NCI-H446 (cell line): ENCODE results near the gene KIRREL1.

Source experiments
- DNase-seq, 2 experiments: peaks; one replicate each; lab custom pipeline; 2025; lab: John Stamatoyannopoulos, UW

Gene KIRREL1

GRCh38 chr1:158007667-158008386 lies 14.4 kb downstream of the KIRREL1 start:
- DNase-seq = no peak

- DNase-seq = no peak
Observed at GRCh38 chr1:158008630-158009029, 15.2 kb downstream of the KIRREL1 start.

DNA sequence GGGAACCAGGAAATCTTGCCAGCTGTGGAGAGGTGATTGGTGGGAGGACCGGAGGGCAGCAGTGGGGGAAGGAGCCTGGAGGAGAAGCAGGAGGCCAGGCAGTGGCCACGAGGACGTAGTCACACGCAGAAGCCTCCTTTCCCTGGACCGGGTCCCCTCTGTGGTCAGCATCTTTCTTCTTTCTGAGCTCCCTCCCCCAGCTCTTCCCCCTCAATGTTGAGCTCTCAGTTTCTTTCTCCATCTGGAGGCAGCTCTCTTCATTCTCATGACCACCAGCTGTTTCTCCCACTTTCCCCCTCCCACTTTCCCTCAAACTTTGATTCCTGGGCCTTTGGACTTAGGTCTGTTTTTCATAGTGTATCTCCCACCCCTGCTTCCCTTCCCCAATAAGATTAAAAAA lies 18.3 kb downstream of the KIRREL1 start:
- no peak for DNase-seq

GRCh38 chr1:158013840-158014730 lies 20.6 kb downstream of the KIRREL1 start:
- no peak for DNase-seq

DNA sequence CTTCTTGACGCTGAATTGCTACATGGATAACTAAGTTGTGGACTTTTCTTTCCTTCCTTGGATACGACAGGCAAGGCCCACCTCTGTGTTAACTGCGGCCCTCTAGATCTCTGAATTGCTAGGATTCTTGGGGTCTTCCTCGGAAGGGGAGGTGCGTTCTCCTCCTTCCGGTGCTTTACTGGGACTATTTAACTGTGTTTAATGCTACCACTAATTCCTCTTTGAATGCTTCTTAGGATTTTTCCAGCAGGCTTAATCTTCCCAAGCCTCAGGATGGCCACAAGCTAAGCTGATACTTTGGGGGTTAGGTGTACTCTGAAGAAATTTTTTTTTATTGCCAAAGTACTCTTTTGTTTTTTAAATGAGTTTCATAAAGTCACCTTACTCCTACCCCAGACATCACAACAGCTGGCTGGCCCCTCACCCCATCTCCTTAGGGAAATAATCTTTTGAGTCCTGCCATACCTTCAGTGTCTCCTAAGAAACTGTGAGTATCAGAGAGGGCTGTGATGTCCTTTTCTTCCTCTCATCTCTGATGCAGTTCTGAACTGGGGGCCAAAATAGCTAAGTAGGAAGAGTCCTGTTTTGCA lies 21.4 kb downstream of the KIRREL1 start:
- no peak for DNase-seq

DNA sequence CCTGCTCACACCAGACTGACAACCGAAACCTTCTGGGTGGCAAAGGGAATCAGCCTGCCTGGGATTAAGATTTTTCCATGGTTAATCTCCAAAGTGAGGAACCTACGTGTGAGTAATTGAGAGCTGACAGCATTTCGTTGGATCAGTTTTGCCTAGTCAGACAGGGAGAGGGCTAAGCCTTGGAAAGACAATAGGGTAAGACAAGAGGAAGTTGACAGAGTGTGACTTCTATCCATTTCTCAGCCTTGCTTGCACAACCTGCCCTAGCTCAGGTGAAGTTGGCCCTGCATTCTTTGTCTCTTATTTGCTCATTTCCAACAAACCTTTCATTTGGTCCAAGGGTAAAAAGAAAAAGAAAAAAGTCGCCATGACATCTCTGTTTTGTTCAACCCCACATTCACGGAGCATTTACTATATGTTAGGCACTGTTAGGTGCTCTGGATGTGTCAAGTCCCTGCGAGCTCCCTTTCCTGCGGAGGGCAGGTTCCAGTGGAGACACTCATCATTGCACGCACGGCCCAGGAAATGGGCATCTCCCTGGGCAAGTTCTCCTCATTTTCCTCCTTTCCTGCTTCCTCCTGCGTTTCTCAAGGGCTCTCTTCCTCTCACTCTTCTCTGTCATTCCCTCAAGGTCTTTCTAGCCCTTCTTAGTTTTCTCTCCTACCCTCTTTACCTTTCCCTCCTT lies 23.3 kb downstream of the KIRREL1 start:
- DNase-seq = no peak

GRCh38 chr1:158017800-158018595 lies 24.6 kb downstream of the KIRREL1 start:
- no peak for DNase-seq

- peak in 1 of 2 experiments; percentile 26 for DNase-seq
Observed at GRCh38 chr1:158019171-158019868, 25.9 kb downstream of the KIRREL1 start.

DNA sequence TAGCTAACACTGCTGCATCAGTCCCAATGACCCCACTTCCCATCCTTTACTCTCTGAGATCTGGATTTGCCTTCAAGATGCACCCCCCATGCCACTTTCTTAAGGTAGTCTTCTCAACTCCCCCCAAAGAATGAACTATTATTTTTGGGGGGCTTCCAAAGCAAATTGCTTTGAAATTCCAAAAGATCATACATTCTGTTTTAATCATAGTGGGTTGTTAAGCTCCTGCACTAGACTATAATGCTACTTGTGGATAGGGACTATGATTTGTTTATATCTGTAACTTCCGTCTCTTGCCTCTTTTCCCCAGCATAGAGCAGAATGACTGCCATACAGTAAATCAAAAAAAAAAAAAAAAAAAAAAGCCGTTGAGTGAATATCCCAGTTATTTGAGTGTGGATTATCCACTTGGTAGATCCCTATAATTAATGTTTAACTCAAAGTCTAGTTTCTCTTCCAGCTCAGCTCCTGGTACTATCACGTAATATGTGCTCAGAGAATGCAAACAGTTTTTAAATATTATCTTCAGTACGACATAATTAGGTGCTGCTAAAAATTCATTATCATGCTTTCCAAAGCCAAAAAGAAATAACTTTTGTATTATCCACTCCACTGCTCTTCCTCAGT lies 26.9 kb downstream of the KIRREL1 start:
- no peak for DNase-seq

DNA sequence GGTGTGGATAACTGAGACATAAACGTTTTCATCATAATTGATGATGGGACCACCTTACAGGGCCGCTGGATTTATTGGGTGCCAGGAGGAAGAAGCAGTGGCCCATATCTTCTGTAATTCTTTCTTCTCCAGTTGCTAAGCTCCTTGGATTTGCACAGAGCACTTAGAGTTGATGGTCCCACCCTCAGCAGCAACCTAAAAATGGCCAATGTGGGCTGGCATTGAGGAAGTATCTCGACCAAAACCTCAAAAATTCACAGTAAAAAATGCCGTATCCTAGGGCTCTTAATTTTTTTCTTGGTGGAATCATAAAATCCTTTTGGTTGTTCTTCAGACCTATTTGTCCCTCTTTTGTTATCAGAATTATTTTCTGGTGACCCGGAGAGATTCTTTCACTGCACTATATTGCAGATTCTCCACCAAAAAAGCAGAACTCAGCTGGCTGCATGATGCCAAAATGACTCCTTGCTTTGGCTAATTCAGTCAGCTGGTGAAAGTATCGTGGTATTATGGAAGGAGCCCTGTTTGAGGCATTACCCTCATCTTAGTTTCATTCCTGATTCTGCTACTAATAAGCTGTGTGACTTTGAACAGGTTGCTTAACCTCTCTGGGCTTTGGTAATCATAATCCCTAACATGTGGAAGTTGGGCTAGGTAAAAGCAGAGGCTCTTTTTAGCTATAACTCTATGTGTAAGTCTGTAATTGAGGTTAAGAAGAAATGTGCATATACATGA lies 27.6 kb downstream of the KIRREL1 start:
- no peak for DNase-seq

GRCh38 chr1:158021721-158022120 lies 28.3 kb downstream of the KIRREL1 start:
- no peak for DNase-seq

DNA sequence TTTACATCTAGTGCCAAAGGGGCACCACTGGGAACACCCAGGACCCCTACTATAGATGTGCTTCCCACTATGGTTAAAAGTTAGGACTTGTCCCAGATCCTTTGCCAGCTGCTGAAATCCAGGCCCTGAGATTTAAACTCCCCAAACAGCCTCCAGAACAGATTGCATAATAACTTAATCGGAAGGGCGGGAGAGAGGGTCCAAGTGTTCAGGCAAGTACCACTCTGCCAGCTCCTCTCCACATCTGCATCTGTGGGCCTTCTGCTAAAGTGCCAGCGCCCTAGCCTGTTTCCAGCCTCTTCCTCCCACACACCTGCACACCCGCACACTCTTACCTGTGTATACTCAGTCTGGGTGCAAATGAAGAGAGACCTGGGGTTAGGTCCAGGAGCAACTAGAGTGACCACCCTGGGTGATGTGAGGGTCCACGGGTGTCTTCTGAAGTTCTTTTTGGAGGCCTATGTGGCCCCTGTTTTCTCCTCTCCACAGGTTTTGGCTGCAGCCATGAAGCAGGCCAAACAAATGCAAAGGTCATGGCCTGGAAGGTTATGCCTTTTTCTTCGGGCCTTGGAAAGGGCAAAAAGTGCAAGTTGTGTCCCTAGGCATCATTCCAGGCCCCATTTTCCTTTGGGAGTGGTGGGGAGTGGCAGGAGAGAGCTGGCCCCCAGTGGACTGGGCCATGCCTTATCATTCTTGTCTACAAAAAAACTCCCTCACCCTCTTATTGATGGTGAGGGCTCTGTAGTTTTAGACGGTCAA lies 29.3 kb downstream of the KIRREL1 start:
- DNase-seq = no peak

DNA sequence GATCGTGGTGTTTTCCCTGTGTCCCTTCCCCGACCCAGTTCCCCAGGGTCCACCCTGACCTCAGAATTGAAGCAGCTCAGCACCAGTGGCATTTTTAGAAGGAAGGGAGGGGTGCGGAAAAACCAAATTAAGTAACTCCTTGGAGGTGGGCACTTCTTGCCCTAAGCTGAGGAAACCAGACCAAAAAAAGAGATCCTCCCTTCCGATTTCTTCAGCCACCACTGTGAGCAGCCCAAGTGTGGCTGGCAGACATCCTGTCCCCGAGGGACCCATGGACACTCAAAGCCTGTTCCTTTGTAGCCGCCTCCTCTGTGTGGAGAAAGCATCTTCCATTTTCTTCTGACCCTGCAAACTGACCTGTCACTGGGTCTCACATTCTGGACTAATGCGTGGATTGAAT lies 31.3 kb downstream of the KIRREL1 start:
- no peak for DNase-seq

DNA sequence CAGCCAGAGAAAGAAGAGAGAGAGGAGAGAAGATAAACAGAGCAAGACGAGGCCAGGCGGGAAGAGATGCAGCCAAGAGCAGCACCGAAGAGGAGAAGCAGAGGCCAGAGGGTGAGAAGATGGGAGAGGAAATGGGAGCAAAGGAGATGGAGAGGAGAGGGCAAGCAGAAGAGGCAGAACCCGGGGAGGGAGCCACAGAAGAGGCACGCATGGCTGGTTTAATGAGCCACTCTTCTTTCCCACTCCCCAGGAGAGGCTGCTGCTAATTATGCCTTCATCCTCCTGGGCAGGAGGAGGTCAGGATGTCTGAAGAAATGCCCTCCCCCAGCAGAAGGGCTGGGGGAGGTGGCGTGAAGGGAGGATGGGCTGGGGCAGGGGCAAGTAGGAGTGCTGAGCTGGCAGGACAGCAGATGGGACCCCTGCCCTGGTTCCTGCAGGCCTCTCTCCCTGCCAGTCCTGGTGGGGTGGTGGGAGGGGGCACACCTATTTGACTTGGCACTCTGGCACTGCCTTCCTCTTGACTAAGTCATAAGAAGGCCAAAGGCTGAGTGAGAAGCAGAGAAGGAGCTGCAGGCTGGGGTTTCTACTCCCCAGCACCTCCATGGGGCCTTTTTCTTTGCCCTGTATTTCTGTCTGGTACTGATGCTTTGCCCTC lies 32.3 kb downstream of the KIRREL1 start:
- no peak for DNase-seq

- DNase-seq = no peak
Observed at GRCh38 chr1:158026651-158027050, 33.2 kb downstream of the KIRREL1 start.

DNA sequence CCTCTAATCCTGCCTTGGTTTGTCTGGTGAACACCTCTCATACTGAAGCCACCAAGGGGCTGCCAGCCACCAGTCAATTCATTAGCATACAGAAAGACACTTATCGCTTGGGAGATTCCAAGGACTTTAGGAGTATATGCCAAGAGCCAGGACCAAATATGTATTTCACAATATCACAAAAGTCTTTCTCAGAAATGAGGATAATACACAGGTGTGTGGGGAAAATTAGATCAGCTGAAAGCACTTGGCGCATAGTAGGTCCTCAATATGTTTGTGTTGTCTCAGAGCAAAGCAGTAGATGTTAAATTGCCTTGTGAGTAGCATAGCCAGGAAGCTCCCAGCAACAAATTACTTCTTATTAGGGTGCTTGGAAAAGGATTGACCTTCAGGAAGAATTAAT lies 34.1 kb downstream of the KIRREL1 start:
- DNase-seq = no peak

GRCh38 chr1:158028969-158029368 lies 35.5 kb downstream of the KIRREL1 start:
- DNase-seq = no peak

GRCh38 chr1:158035014-158035413 lies 41.6 kb downstream of the KIRREL1 start:
- DNase-seq = no peak
